CD8-positive, alpha-beta memory T cell (primary cell): Measurements from ENCODE around the gene TPRX2. TPM values are rescaled to one million over a fixed set of nuclear protein-coding genes. Genes with fewer than 3 reads are reported as not detected.

ENCODE experiments used
- CTCF ChIA-PET: fragments of 350-600 bp; sonication (Branson Sonifier 250); formaldehyde crosslinking; loops from one replicate; lab custom pipeline; 2021; ENCODE audit warnings: antibody characterized with exemption; lab: Charles Lee
- POLR2A ChIA-PET: fragments of 350-600 bp; sonication (Branson Sonifier 250); formaldehyde crosslinking; loops from one replicate; lab custom pipeline; 2021; ENCODE audit warnings: antibody characterized with exemption; lab: Charles Lee
- DNase-seq, 5 donors: peaks; one replicate each; pipeline versions ENCODE4 v3.0.0 to v3.0.0-alpha.2; 2020 to 2022; ENCODE audit warnings: mixed read lengths in 1 of 5
- H3K27ac ChIP-seq: one replicate; pipeline ENCODE4 v1.7.0; 2013; ENCODE audit warnings: low read depth, mild to moderate bottlenecking, low read length, moderate library complexity
- H3K27me3 ChIP-seq: 2 replicates; pipeline ENCODE4 v1.7.0; 2013; ENCODE audit warnings: low read length, mild to moderate bottlenecking; ENCODE audit not compliant: insufficient read depth, poor library complexity, severe bottlenecking
- H3K36me3 ChIP-seq: 2 replicates; pipeline ENCODE4 v1.7.0; 2013; ENCODE audit warnings: mild to moderate bottlenecking, low read length, moderate library complexity; ENCODE audit not compliant: insufficient read depth
- H3K4me1 ChIP-seq: 2 replicates; pipeline ENCODE4 v1.7.0; 2013; ENCODE audit warnings: mild to moderate bottlenecking, low read length, moderate library complexity; ENCODE audit not compliant: insufficient read depth
- H3K4me3 ChIP-seq: 2 replicates; pipeline ENCODE4 v1.7.0; 2013; ENCODE audit warnings: mild to moderate bottlenecking, low read length
- H3K9me3 ChIP-seq: 2 replicates; pipeline ENCODE4 v1.7.0; 2013; ENCODE audit warnings: mild to moderate bottlenecking, low read length
- H3K27ac Mint-ChIP-seq, 8 donors: one replicate each; pipeline ENCODE4 v1.8.0; 2020 to 2021; ENCODE audit warnings: mixed read lengths in 8 of 8, mild to moderate bottlenecking in 6 of 8, inconsistent platforms in 3 of 8, moderate library complexity in 3 of 8
- H3K27me3 Mint-ChIP-seq, 2 donors: one replicate each; pipeline ENCODE4 v1.8.0; 2020 to 2021; ENCODE audit warnings: mixed read lengths in 2 of 2, mild to moderate bottlenecking in 1 of 2, moderate library complexity in 1 of 2
- H3K36me3 Mint-ChIP-seq, 3 donors: one replicate each; pipeline ENCODE4 v1.8.0; 2020 to 2021; ENCODE audit warnings: mixed read lengths in 3 of 3, inconsistent platforms in 1 of 3, mild to moderate bottlenecking in 1 of 3
- H3K4me1 Mint-ChIP-seq, 3 donors: one replicate each; pipeline ENCODE4 v1.8.0; 2020 to 2021; ENCODE audit warnings: mixed read lengths in 3 of 3, inconsistent platforms in 1 of 3, mild to moderate bottlenecking in 1 of 3
- H3K4me3 Mint-ChIP-seq, 7 donors: one replicate each; pipeline ENCODE4 v1.8.0; 2020 to 2021; ENCODE audit warnings: mixed read lengths in 7 of 7, mild to moderate bottlenecking in 6 of 7, moderate library complexity in 4 of 7, inconsistent platforms in 2 of 7
- H3K9me3 Mint-ChIP-seq, 5 donors: one replicate each; pipeline ENCODE4 v1.8.0; 2020 to 2022; ENCODE audit warnings: mixed read lengths in 5 of 5, mild to moderate bottlenecking in 3 of 5, moderate library complexity in 2 of 5, inconsistent platforms in 1 of 5
- polyA plus RNA-seq: library from polyadenylated mRNA; unstranded; fragments of 300-500 nt; fragmentation: Illumina TruSeq; gene quantifications from one replicate; pipeline ENCODE4 v1.2.3, GENCODE V29; 2021
- total RNA-seq, 2 experiments: library from RNA; stranded (reverse); gene quantifications; one replicate each; pipeline ENCODE4 v1.2.3, GENCODE V29; 2021

TPRX2 gene
- total and polyA plus RNA-seq, 3 experiments from 2014 or later = not detected

GRCh38 chr19:47891622-47891922, 32.5 kb downstream of the TPRX2 start:
- Mint-ChIP-seq H3K27me3 (peaks cover 2 to 14% of the 10 kb centered on the region in 2 donors), H3K36me3 (peaks cover 0 to 2% (median 0%) of the 10 kb centered on the region in 3 donors), H3K9me3 (peaks cover 0 to 9% (median 0%) of the 10 kb centered on the region in 5 donors), H3K4me1 (no peaks in the 10 kb centered on the region), H3K27ac (peak overlapping the region in 1 of 8 donors; percentile 9), H3K4me3 (no peak overlapping the region)
- no peaks in the 10 kb centered on the region for H3K4me1 ChIP-seq
- ChIA-PET POLR2A (no interaction called here), CTCF (no interaction called here)
- no peak for DNase-seq
- H3K4me3 ChIP-seq = no peak overlapping the region
- no peaks in the 10 kb centered on the region for H3K9me3 ChIP-seq
- H3K36me3 ChIP-seq = no peaks in the 10 kb centered on the region
- H3K27ac ChIP-seq = peak overlapping the region; percentile 54
- H3K27me3 ChIP-seq = no peaks in the 10 kb centered on the region

- Mint-ChIP-seq H3K27me3 (peaks cover 2 to 10% of the 10 kb centered on the region in 2 donors), H3K36me3 (peaks cover 0 to 2% (median 0%) of the 10 kb centered on the region in 3 donors), H3K27ac (no peak overlapping the region), H3K9me3 (peaks cover 0 to 9% (median 0%) of the 10 kb centered on the region in 5 donors), H3K4me3 (no peak overlapping the region), H3K4me1 (no peaks in the 10 kb centered on the region)
- ChIA-PET CTCF (no interaction called here), POLR2A (no interaction called here)
- Histone ChIP-seq H3K27ac (peak overlapping the region; percentile 54), H3K9me3 (no peaks in the 10 kb centered on the region), H3K36me3 (no peaks in the 10 kb centered on the region), H3K4me1 (no peaks in the 10 kb centered on the region), H3K27me3 (no peaks in the 10 kb centered on the region), H3K4me3 (no peak overlapping the region)
- DNase-seq = no peak
Measured at GRCh38 chr19:47891923-47892666, 33.1 kb downstream of the TPRX2 start.

- Histone ChIP-seq H3K27ac (no peak overlapping the region), H3K9me3 (no peaks in the 10 kb centered on the region), H3K4me3 (no peak overlapping the region), H3K4me1 (no peaks in the 10 kb centered on the region), H3K36me3 (no peaks in the 10 kb centered on the region), H3K27me3 (no peaks in the 10 kb centered on the region)
- no peaks in the 10 kb centered on the region for H3K4me1 Mint-ChIP-seq
- CTCF ChIA-PET = no interaction called here
- no peak overlapping the region for H3K4me3 Mint-ChIP-seq
- peaks cover 0 to 2% (median 0%) of the 10 kb centered on the region in 3 donors for H3K36me3 Mint-ChIP-seq
- POLR2A ChIA-PET = no interaction called here
- H3K9me3 Mint-ChIP-seq = peaks cover 0 to 9% (median 0%) of the 10 kb centered on the region in 5 donors
- no peak overlapping the region for H3K27ac Mint-ChIP-seq
- DNase-seq = no peak
- H3K27me3 Mint-ChIP-seq = peaks cover 5 to 7% of the 10 kb centered on the region in 2 donors
Measured at GRCh38 chr19:47895165-47895782, 36.2 kb downstream of the TPRX2 start.

- POLR2A ChIA-PET = no interaction called here
- H3K4me3 ChIP-seq = no peak overlapping the region
- H3K27ac ChIP-seq = no peak overlapping the region
- H3K36me3 Mint-ChIP-seq = no peaks in the 10 kb centered on the region
- H3K36me3 ChIP-seq = no peaks in the 10 kb centered on the region
- DNase-seq = no peak
- no peaks in the 10 kb centered on the region for H3K4me1 ChIP-seq
- CTCF ChIA-PET = no interaction called here
- H3K4me1 Mint-ChIP-seq = no peaks in the 10 kb centered on the region
- peaks cover 7 to 10% of the 10 kb centered on the region in 2 donors for H3K27me3 Mint-ChIP-seq
- no peaks in the 10 kb centered on the region for H3K9me3 ChIP-seq
- H3K4me3 Mint-ChIP-seq = no peak overlapping the region
- H3K27ac Mint-ChIP-seq = no peak overlapping the region
- no peaks in the 10 kb centered on the region for H3K27me3 ChIP-seq
- peaks cover 0 to 9% (median 0%) of the 10 kb centered on the region in 5 donors for H3K9me3 Mint-ChIP-seq
Measured at GRCh38 chr19:47896019-47896418, 37.0 kb downstream of the TPRX2 start.

DNA sequence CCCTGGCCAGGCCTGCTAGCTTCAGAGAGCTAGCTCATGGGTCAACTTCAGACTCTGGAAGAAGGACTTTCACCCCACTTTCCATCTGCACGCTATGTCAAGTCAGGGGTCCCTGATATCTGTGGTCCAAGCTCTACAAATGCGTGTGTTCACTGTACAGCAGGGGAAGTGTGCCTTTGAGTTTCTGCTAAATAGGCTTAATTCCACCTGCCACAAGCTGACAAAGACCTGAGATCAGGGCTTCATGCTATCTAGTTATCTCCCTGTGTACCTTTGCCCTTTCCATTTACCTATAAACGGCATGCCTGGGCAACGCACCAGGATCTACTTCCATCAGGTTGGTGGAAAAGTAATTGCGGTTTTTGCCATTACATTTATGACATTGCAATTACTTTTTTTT, 37.7 kb downstream of the TPRX2 start:
- Mint-ChIP-seq H3K9me3 (peaks cover 0 to 7% (median 0%) of the 10 kb centered on the region in 5 donors), H3K27ac (no peak overlapping the region), H3K4me3 (no peak overlapping the region), H3K27me3 (peaks cover 7 to 16% of the 10 kb centered on the region in 2 donors), H3K4me1 (no peaks in the 10 kb centered on the region), H3K36me3 (no peaks in the 10 kb centered on the region)
- Histone ChIP-seq H3K27me3 (no peaks in the 10 kb centered on the region), H3K4me1 (no peaks in the 10 kb centered on the region), H3K9me3 (no peaks in the 10 kb centered on the region), H3K27ac (no peak overlapping the region), H3K4me3 (no peak overlapping the region), H3K36me3 (no peaks in the 10 kb centered on the region)
- DNase-seq = no peak
- ChIA-PET CTCF (no interaction called here), POLR2A (no interaction called here)

DNA sequence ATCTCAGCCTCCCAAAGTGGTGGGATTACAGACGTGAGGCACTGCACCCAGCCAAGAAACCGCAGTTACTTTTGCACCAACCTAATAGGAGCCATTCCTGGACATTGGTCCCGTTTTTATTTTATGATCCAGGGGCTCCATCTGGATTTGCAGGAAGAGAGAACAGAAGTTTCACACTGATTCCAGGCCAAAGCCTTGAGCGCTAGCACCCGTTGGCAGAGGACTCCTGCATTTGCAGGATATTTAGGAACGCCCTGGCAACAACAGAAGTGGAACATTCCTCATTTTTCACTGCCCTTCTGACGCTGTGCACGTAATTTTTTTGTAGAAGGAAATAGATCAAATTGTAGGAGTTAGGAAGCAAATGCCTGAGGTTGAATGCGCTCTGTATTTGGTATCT, 38.8 kb downstream of the TPRX2 start:
- POLR2A ChIA-PET = no interaction called here
- no peak for DNase-seq
- Histone ChIP-seq H3K4me1 (no peaks in the 10 kb centered on the region), H3K27ac (no peak overlapping the region), H3K27me3 (no peaks in the 10 kb centered on the region), H3K4me3 (no peak overlapping the region), H3K36me3 (no peaks in the 10 kb centered on the region), H3K9me3 (no peaks in the 10 kb centered on the region)
- Mint-ChIP-seq H3K9me3 (peaks cover 0 to 6% (median 0%) of the 10 kb centered on the region in 5 donors), H3K4me3 (no peak overlapping the region), H3K4me1 (no peaks in the 10 kb centered on the region), H3K36me3 (no peaks in the 10 kb centered on the region), H3K27ac (no peak overlapping the region), H3K27me3 (peaks cover 7 to 22% of the 10 kb centered on the region in 2 donors)
- CTCF ChIA-PET = no interaction called here

DNA sequence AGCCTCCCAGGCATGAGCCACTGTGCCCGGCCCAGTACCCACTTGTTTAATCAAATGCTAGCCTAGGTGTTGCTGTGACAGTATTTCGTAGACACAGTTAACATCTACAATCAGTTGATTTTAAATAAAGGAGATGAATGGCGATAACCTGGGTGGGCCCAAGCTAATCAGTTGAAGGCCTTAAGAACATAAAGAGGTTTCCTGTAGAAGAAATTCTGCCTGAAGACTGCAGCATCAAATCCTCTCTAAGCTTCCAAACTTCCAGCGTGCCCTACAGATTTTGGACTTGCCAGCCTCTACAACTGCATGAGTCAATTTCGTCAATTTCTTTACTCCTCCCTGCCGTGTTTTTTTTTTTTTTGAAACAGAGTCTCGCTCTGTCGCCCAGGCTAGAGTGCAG, 40.3 kb downstream of the TPRX2 start:
- no peak for DNase-seq
- Histone ChIP-seq H3K4me1 (no peaks in the 10 kb centered on the region), H3K9me3 (no peaks in the 10 kb centered on the region), H3K27ac (no peak overlapping the region), H3K4me3 (no peak overlapping the region), H3K36me3 (no peaks in the 10 kb centered on the region), H3K27me3 (no peaks in the 10 kb centered on the region)
- ChIA-PET POLR2A (no interaction called here), CTCF (no interaction called here)
- Mint-ChIP-seq H3K36me3 (no peaks in the 10 kb centered on the region), H3K9me3 (peaks cover 0 to 6% (median 0%) of the 10 kb centered on the region in 5 donors), H3K27me3 (peaks cover 9 to 27% of the 10 kb centered on the region in 2 donors), H3K27ac (no peak overlapping the region), H3K4me1 (no peaks in the 10 kb centered on the region), H3K4me3 (no peak overlapping the region)

DNA sequence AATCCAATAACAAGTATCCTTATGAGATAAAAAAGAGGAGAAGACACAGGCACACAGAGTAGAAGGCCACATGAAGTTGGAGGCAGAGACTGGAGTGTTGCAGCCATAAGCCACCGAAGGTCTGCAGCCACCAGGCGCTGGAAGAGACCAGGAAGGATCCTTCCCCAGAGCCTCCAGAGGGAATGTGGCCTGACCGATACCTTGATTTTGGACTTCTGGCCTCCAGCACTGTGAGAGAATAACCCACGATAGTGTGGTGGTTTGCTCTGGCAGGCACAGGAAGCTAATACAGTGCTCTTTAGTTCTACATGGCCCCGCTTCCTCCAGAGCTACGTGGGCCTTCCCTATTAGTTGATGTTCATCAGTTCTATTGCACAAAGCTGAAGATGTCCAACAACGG, 42.3 kb downstream of the TPRX2 start:
- Histone ChIP-seq H3K27me3 (no peaks in the 10 kb centered on the region), H3K36me3 (no peaks in the 10 kb centered on the region), H3K27ac (no peak overlapping the region), H3K4me3 (no peak overlapping the region), H3K9me3 (no peaks in the 10 kb centered on the region), H3K4me1 (no peaks in the 10 kb centered on the region)
- ChIA-PET POLR2A (no interaction called here), CTCF (interaction anchor here (1.4 kb wide), 1 partner anchor 38 kb away, joined by 4 read pairs; no protein-coding TSS in a partner anchor)
- Mint-ChIP-seq H3K27me3 (peaks cover 9 to 27% of the 10 kb centered on the region in 2 donors), H3K36me3 (no peaks in the 10 kb centered on the region), H3K4me1 (no peaks in the 10 kb centered on the region), H3K9me3 (no peaks in the 10 kb centered on the region), H3K4me3 (no peak overlapping the region), H3K27ac (no peak overlapping the region)
- DNase-seq = no peak
